Fibroblast of mammary gland (primary cell): ENCODE measurements around the gene PHF21B.

Experiments
- DNase-seq: peaks from one replicate; pipeline ENCODE4 v3.0.0-alpha.2; 2010; ENCODE audit warnings: low read depth
- H3K4me3 ChIP-seq: 2 replicates; pipeline ENCODE4 v1.5.1; 2011; ENCODE audit warnings: low read depth, mild to moderate bottlenecking, low read length, moderate library complexity; ENCODE audit not compliant: control insufficient read depth
- TF ChIP-seq, protein P1 (sequence below): conservative IDR thresholded peaks from 2 replicates; pipeline ENCODE4 v1.5.1; 2011; ENCODE audit warnings: low read depth, low read length, inconsistent platforms; ENCODE audit not compliant: control insufficient read depth, insufficient read depth

Gene PHF21B

DNA sequence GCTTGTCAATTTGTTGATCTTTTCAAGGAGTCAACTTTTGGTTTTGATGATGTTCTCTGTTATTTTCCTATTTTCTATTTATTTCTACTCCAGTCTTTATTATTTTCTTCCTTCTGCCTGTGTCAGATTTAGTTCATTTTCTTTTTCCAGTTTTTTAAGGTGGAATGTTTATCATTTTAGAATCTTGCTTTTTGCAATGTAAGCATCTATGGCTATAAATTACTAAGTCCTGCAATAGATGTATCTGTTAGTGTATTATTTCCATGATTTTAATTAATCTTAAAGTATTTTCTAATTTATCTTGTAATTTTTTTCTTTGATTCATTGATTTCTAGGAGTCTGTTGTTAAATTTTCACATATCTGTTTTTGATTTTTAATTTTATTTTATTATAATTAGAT, 175.7 kb downstream of the PHF21B start:
- no peak for DNase-seq
- TF ChIP-seq, protein P1, sequence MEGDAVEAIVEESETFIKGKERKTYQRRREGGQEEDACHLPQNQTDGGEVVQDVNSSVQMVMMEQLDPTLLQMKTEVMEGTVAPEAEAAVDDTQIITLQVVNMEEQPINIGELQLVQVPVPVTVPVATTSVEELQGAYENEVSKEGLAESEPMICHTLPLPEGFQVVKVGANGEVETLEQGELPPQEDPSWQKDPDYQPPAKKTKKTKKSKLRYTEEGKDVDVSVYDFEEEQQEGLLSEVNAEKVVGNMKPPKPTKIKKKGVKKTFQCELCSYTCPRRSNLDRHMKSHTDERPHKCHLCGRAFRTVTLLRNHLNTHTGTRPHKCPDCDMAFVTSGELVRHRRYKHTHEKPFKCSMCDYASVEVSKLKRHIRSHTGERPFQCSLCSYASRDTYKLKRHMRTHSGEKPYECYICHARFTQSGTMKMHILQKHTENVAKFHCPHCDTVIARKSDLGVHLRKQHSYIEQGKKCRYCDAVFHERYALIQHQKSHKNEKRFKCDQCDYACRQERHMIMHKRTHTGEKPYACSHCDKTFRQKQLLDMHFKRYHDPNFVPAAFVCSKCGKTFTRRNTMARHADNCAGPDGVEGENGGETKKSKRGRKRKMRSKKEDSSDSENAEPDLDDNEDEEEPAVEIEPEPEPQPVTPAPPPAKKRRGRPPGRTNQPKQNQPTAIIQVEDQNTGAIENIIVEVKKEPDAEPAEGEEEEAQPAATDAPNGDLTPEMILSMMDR: no peak
- H3K4me3 ChIP-seq: no peak overlapping the region

DNA sequence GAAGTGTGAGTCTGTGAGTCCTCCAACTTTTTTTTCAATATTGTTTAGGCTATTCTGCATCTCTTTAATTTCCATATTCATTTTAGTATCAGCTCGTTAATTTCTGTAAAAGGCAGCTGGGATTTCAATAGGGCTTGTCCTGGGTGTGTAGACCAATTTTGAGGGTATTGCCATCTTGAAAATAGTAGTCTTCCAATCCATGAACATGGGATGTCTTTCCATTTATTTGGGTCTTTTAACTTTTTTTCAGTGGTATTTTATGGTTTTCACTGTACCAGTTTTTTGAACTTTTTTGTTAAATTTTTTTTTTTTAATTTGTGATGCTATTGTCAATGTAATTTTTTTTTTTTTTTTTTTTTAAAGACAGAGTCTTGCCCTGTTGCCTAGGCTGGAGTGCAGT, 177.9 kb downstream of the PHF21B start:
- DNase-seq: no peak
- TF ChIP-seq, protein P1: no peak
- H3K4me3 ChIP-seq: no peak overlapping the region
